Loucy (cell line): ENCODE results near the gene RAB3D.

ENCODE experiments used
- CTCF ChIP-seq: fragments of 200-600 bp; sonication (generic); conservative IDR thresholded peaks from 2 replicates; pipeline ENCODE4 v1.5.1; 2014; ENCODE audit warnings: mild to moderate bottlenecking, antibody characterized with exemption, low read length
- EZH2phosphoT487 ChIP-seq: fragments of 200-600 bp; IDR thresholded peaks from 2 replicates; pipeline ENCODE4 v1.6.1; 2018; ENCODE audit warnings: antibody characterized with exemption, mild to moderate bottlenecking, moderate library complexity, borderline replicate concordance

- no peak for TF ChIP-seq CTCF
- TF ChIP-seq EZH2phosphoT487: no peak
These were observed 8.1 kb upstream of the RAB3D start for GRCh38 chr19:11347546-11348039.
